Globus pallidus (tissue), 1 donor: ENCODE measurements around the gene RIOK3.
"Not testable (repeated sequence)": the region's sequence is repeated elsewhere in the genome, so short reads cannot be mapped to it uniquely, and the experiment has no call there.

ENCODE experiments used
- DNase-seq: peaks from one replicate; pipeline ENCODE4 v3.0.0-alpha.2; 2015; ENCODE audit warnings: low spot score

RIOK3 gene

DNA sequence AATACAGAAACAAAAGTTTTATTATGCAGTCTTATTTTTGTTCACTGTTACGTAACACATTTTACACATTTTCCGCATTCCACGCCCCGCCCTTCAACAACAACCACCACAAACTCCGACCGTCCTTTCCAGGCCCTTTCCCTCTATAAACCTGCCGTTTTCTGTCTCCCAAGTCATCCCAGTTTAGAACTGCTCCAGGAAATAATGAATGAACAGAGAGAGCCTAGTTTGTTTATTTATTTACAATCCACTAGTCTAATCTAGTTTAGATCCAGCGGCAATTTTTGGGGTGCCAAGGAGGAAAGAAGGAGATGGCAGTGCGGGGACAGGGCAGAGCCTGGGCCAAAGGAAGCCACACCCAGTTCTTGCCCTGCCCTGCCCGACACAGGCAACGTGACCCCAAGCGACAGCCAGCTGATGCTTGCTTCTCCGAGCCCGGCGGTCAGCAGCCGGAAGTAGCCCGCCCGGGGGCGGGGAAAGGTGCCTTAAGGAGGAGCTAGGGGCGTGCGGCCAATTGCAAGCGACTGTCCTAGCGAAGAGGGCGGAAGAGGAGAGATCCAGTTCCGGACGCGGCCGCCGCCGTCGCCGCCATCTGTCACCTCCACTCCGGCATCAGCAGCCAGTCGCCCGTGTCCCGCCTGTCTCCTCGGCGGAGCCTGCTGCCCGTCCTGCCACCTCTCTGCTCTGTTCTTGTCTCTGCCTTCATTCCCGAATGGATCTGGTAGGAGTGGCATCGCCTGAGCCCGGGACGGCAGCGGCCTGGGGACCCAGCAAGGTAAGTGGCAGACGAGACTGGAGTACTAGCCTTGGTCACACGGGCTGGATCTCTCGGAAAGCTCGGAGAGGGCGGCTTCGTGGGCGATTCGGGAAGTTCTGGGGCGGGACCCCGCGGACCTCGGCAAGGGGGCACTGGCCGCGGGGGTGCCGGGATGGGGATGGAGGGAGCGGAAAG, at the start of gene RIOK3:
RIOK3 (plus strand) TSS at position 560 of the 952 bp plus-strand sequence; CDS start at position 713, 153 bp downstream.
- DNase-seq: peak; percentile 98

DNA sequence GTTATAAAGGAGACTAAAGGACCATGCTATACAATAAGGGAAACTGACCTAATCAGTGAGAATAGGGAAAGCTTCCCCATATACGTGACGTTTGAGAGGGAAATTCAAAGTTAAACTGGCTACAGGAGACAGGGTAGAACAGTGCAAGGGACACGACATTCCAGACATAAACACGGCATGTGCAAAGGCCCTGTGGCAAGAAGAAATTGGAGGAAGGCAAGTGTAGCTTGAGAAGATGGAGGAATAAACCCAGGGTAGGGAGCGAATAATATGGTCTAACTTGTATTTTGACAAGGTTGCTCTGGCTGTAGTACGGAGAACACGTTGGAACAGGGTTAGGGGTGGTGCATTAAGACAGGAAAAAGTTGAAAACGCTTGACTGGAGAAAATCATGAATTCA, 49.8 kb upstream of the RIOK3 start:
- DNase-seq: no peak

DNA sequence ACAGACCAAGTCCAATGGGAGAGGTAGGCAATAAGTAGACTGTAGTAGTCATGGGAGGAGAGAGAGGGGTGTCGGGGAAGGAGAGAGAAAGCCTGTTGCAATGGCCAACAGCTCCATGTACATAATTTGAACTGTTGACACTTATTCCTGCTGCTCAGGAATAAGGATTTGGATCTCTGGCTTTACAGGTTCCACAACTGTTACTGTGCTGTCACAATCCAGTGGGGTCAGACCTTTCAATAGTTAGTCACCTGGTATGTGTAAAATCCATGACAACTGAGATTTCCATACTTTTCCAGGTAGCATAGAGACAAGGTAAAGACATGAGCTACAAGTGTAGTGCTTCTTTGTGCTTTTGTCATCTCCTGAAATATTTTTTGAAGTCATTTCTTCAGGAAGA, 47.5 kb upstream of the RIOK3 start:
- DNase-seq: no peak

DNA sequence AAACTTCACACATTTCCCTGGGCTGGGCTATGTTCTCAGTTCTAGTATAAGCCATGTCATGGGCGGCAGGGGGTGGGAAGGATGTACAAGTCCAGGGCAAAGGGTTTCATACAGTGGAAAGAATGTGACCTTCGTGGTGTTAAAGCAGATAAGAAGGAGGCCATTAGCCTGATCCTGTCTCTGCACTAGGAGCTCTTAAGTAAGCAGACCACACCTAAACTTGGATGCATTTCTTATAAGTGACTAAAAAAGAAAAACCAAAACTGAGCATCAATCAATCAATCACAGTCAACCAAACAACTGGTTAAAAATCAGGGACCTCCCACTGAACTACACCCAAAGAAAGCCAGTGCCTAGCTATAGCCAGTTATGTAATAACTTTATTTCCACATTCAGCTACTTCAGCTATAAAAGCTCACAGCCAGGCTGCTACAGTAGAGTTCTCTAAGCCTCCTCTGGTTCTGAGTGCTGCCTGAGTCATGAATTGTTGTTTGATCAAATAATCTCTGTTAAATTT, 46.8 kb upstream of the RIOK3 start:
- no peak for DNase-seq

- DNase-seq: no peak
These were observed 40.6 kb upstream of the RIOK3 start for GRCh38 chr18:23412351-23412964.

DNA sequence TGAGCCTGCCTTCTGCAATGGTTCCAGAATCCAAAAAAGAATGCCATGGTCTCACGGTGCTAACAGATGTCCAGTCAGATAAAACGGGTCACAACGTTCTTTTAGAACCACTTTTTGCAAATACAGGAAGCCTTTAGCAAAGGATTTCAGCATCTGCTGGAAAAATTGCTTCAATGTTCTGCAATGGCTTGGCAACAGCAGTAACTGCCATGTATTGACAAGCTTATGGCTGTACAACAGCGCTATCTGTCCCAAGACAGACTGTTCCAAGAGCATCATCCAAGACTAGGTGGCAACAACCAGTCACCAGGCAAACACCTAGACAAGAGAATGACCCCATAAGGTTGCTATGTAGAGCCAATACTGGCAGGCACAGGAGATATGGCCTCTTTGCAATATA, 37.6 kb upstream of the RIOK3 start:
- no peak for DNase-seq

DNA sequence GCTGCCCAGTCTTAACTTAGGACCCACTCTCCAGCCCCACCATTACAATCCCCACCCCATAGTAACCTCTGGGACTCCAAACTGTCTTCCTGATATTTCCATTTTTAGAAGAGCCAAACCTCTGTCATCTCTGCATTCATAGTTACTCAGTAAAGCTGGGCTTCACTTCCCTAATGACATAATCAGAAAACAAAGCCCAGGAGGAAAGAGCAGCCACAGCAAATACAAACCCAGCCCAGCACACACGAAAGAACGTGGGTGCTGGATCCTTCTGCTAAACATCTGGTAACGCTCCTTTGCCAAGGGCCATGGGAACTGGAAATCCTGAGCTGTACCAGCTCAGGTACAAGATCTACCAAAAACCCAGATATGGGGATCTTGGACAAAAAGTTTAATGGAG, 36.8 kb upstream of the RIOK3 start:
- DNase-seq: no peak

- no peak for DNase-seq
These were observed 31.8 kb upstream of the RIOK3 start for GRCh38 chr18:23421277-23421676.

- no peak for DNase-seq
These were observed 30.2 kb upstream of the RIOK3 start for GRCh38 chr18:23422751-23423418.

GRCh38 chr18:23424616-23425015, 28.5 kb upstream of the RIOK3 start:
- no peak for DNase-seq

DNA sequence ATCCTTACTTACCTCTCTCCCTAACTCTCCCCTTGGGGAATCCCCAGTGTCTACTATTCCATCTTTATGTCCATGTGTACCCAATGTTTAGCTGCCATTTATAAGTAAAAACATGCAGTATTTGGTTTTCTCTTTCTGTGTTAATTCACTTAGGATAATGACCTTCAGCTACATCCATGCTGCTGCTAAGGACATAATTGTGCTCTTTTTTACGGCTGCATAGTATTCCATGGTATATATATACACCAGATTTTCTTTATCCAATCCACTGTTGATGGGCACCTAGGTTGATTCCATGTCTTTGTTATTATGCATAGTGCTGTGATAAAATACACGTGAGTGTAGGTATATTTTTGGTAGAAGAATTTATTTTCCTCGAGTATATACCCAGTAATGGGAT, 24.3 kb upstream of the RIOK3 start:
- DNase-seq: no peak

GRCh38 chr18:23429538-23429937, 23.5 kb upstream of the RIOK3 start:
- not testable (repeated sequence) for DNase-seq

- no peak for DNase-seq
These were observed 19.7 kb upstream of the RIOK3 start for GRCh38 chr18:23433360-23433759.

- peak; percentile 77 for DNase-seq
These were observed 15.6 kb upstream of the RIOK3 start for GRCh38 chr18:23437357-23438045.

DNA sequence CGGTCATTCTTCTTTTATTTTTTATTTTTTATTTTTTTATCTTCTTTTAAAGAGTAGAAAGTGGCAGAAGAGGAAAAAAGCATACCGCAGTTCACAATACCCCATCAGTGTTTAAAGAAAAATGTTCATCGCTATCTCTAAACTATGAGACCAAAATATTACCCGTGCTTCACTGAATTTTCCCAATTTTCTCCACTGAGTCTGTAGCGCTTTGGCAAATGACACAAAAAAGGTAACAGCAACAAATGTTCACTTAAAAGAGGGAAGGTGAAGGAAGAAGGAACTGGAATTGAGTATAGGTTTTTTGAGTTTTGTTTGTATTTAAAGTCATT, 15.1 kb upstream of the RIOK3 start:
- DNase-seq: no peak

DNA sequence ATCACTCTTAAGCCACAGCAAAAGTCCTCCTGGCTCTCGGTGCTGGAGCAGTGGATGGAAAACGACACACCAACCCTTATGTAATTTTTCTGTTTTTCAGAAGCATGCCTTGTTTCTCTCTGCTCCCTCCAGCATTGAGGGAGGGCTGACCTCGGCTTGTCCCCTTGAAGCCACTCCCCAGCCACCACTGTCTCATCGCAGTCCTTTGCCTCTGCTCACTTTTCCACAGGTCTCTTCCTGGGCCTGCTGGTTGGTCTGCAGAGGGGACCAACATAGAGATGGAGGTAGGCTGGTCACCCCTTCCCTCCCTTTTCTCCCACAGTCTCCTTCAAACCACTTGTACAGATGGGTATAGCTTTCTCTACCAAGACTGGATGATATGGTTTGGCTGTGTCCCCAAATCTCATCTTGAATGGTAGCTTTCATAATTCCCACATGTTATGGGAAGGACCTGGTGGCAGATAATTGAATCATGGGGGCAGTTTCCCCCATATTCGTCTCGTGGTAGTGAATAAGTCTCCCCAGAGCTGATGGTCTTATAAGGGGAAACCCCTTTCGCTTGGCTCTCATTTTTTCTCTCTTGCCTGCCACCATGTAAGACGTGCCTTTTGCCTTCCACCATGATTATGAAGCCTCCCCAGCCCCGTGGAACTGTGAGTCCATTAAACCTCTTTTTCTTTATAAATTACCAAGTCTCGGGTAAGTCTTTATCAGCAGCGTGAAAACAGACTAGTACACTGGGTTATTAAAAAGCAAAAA, 14.3 kb upstream of the RIOK3 start:
- no peak for DNase-seq

- no peak for DNase-seq
These were observed 13.0 kb upstream of the RIOK3 start for GRCh38 chr18:23440131-23440530.

DNA sequence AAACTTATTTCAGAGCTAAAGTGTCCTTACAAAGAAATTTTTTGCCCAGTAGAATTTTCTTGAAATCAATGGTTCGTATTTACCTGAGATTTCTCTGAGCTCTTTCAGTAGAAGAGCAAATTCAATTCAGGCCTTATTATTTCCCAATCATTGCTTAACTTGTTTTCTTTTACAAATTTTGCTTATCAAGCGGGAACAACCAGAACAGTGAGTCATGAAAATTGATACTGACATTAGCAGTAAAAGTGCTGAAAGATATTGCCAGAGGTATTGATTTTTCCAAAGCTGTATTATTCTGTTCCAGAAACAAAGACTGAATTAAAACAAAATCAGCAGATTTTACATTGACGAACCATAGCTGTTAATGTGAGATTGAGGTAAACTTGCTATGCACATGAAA, 10.1 kb upstream of the RIOK3 start:
- no peak for DNase-seq

GRCh38 chr18:23448291-23448690, 4.8 kb upstream of the RIOK3 start:
- no peak for DNase-seq

- DNase-seq: no peak
These were observed 3.1 kb upstream of the RIOK3 start for GRCh38 chr18:23450022-23450421.

DNA sequence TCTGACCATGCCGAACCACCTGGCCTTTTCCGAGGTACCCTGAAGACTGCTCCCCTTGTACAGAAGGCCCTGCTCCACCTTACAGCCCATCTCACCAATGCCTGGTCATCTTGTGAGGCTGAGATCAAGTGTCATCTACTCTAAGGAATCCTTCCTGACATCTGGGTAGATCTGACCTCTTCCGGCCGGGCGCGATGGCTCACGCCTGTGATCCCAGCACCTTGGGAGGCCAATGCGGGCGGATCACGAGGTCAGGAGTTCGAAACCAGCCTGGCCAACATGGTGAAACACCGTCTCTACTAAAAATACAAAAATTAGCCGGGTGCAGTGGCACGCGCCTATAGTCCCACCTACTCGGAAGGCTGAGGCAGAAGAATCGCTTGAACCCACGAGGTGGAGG, 2.1 kb upstream of the RIOK3 start:
- DNase-seq: no peak
